NCI-H2107 (cell line): ENCODE measurements around the gene ARCN1.
"Not testable (repeated sequence)": the region's sequence is repeated elsewhere in the genome, so short reads cannot be mapped to it uniquely, and the experiment has no call there.

Experiments
- DNase-seq: peaks from one replicate; lab custom pipeline; 2025; lab: John Stamatoyannopoulos, UW

ARCN1 gene

GRCh38 chr11:118544647-118545010 lies 27.6 kb upstream of the ARCN1 start:
- no peak for DNase-seq

GRCh38 chr11:118545533-118545932 lies 26.7 kb upstream of the ARCN1 start:
- no peak for DNase-seq

- DNase-seq, result no peak
These were observed 25.1 kb upstream of the ARCN1 start for GRCh38 chr11:118547132-118547531.

- DNase-seq, result no peak
These were observed 19.9 kb upstream of the ARCN1 start for GRCh38 chr11:118552341-118552740.

GRCh38 chr11:118560806-118561205 lies 11.4 kb upstream of the ARCN1 start:
- DNase-seq, result no peak

GRCh38 chr11:118565051-118565450 lies 7.2 kb upstream of the ARCN1 start:
- no peak for DNase-seq

- DNase-seq, result no peak
These were observed 2.5 kb upstream of the ARCN1 start for GRCh38 chr11:118569670-118570069.

GRCh38 chr11:118570787-118571186 lies 1.4 kb upstream of the ARCN1 start:
- DNase-seq, result no peak

GRCh38 chr11:118571701-118572060 lies 528 bp upstream of the ARCN1 start:
- DNase-seq, result not testable (repeated sequence)

GRCh38 chr11:118572981-118573550 lies 857 bp downstream of the ARCN1 start:
- DNase-seq, result no peak

GRCh38 chr11:118574636-118575035 lies 2.4 kb downstream of the ARCN1 start:
- no peak for DNase-seq

- not testable (repeated sequence) for DNase-seq
These were observed 5.8 kb downstream of the ARCN1 start for GRCh38 chr11:118577995-118578394.

- no peak for DNase-seq
These were observed 8.8 kb downstream of the ARCN1 start for GRCh38 chr11:118581057-118581456.

GRCh38 chr11:118587952-118588351 lies 15.7 kb downstream of the ARCN1 start:
- DNase-seq, result no peak

GRCh38 chr11:118592616-118593367 lies 20.6 kb downstream of the ARCN1 start:
- DNase-seq, result no peak

- DNase-seq, result peak; percentile 27
These were observed 22.8 kb downstream of the ARCN1 start for GRCh38 chr11:118594984-118595383.

GRCh38 chr11:118596224-118597146 lies 24.3 kb downstream of the ARCN1 start:
- DNase-seq, result no peak

- DNase-seq, result no peak
These were observed 25.3 kb downstream of the ARCN1 start for GRCh38 chr11:118597556-118597955.

GRCh38 chr11:118602331-118602730 lies 30.1 kb downstream of the ARCN1 start:
- no peak for DNase-seq

GRCh38 chr11:118603709-118604108 lies 31.5 kb downstream of the ARCN1 start:
- not testable (repeated sequence) for DNase-seq

- DNase-seq, result no peak
These were observed 32.4 kb downstream of the ARCN1 start for GRCh38 chr11:118604566-118604965.

- DNase-seq, result no peak
These were observed 33.1 kb downstream of the ARCN1 start for GRCh38 chr11:118605116-118605867.
